Measurements from ENCODE around the gene LIN28A. TPM values are rescaled to one million over a fixed set of nuclear protein-coding genes. Genes with fewer than 3 reads are reported as not detected.
"Not testable (repeated sequence)": the region's sequence is repeated elsewhere in the genome, so short reads cannot be mapped to it uniquely, and the experiment has no call there.

The LIN28A gene
- total RNA-seq, 1 donor, result not detected

DNA sequence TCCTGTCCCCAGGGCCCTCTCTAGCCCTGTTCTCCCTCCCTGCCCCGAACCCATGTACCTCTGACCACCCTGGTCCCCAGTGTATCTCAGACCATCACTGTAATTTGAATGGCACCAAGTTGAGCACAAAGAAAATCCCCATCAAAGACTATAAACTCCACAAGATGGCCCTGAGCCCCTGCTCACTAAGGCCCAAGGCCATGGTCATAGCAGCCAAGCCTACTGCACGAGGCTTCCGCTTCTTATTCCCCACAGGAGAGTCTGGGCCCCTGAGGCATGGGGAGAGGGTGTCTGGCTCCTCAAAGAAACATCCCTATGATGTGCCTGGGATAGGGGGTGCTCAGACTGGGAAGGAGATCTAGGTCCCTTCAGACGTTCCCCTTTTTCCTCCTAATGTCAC, 42.6 kb upstream of the LIN28A start:
- TF ChIP-seq CTCF (IDR thresholded peaks at IDR 0.05; ENCODE audit: insufficient read depth, low read depth, low read length), result no peak
- no peak for DNase-seq (ENCODE audit: low read depth)
- no peak overlapping the region for H3K4me3 ChIP-seq (ENCODE audit: low read depth, low read length)

DNA sequence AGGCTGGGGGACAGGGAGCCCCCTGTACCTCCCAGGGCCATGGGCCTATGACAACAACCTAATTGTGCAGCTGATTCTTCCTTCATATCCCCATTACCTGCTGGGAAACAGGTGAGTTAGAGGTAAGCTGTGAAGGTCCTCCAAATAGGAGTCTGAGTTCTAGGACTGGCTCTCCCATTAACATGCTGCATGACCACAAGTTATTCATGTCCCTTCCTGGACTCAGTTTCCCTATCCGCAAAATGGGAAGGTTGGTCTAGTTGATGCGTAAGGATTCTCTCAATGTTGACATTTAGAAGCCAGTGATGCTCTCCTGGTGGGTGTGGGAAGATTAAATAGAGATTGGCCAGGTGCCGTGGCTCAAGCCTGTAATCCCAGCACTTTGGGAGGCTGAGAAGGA, 42.1 kb upstream of the LIN28A start:
- no peak overlapping the region for H3K4me3 ChIP-seq (ENCODE audit: low read depth, low read length)
- DNase-seq (ENCODE audit: low read depth), result no peak
- TF ChIP-seq CTCF (IDR thresholded peaks at IDR 0.05; ENCODE audit: insufficient read depth, low read depth, low read length), result no peak

GRCh38 chr1:26370591-26371382, 39.8 kb upstream of the LIN28A start:
- DNase-seq (ENCODE audit: low read depth), result no peak
- TF ChIP-seq CTCF (IDR thresholded peaks at IDR 0.05; ENCODE audit: insufficient read depth, low read depth, low read length), result no peak
- H3K4me3 ChIP-seq (ENCODE audit: low read depth, low read length), result no peak overlapping the region

DNA sequence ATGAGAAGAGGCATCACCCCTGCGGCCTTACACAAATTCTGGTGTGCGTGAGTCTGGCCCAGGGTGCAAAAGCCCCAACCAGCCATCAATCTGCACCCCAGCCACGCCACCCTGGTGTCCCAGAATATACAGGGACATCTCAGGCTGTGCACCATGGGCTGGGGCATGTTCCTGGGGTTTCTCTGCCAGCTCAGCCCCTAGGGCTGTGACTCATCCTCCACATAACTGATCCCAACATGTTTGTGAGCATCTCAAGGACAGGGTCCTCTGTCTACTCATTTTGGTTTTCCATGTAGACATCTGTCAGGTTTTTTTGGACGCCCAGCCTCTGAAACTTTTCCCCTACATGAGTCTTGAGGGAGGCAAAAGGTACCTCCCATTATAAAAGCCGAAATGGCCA, 38.6 kb upstream of the LIN28A start:
- H3K4me3 ChIP-seq (ENCODE audit: low read depth, low read length), result no peak overlapping the region
- no peak for TF ChIP-seq CTCF (IDR thresholded peaks at IDR 0.05; ENCODE audit: insufficient read depth, low read depth, low read length)
- DNase-seq (ENCODE audit: low read depth), result no peak

GRCh38 chr1:26372611-26373010, 38.0 kb upstream of the LIN28A start, which contains the start of gene ZNF683:
TSS of gene ZNF683 (minus strand) at chr1:26372750. CDS start at chr1:26368571, 4,179 bp downstream.
- not testable (repeated sequence) for H3K4me3 ChIP-seq (ENCODE audit: low read depth, low read length); DNase-seq (ENCODE audit: low read depth)

DNA sequence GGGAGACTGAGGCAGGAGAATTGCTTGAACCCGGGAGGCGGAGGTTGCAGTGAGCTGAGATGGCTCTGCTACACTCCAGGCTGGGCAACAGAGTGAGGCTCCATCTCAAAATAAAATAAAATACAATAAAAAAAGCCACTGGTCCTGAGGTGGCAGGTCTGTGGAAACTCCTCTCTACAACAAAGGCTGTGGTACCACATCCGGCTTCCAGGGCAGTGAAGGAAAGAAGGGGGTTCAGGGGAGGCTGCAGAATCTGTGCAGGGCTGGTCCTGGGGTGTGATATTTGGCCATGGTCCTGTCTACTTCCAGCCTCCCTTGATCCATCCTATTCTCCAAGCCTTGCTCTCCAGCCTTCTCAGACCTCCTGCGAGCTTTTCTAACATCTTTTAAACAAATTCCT, 37.3 kb upstream of the LIN28A start:
- no peak for TF ChIP-seq CTCF (IDR thresholded peaks at IDR 0.05; ENCODE audit: insufficient read depth, low read depth, low read length)
- no peak overlapping the region for H3K4me3 ChIP-seq (ENCODE audit: low read depth, low read length)
- DNase-seq (ENCODE audit: low read depth), result no peak

GRCh38 chr1:26373789-26374188, 36.8 kb upstream of the LIN28A start:
- TF ChIP-seq CTCF (IDR thresholded peaks at IDR 0.05; ENCODE audit: insufficient read depth, low read depth, low read length), result no peak
- no peak overlapping the region for H3K4me3 ChIP-seq (ENCODE audit: low read depth, low read length)
- DNase-seq (ENCODE audit: low read depth), result no peak

GRCh38 chr1:26374361-26374760, 36.3 kb upstream of the LIN28A start:
- not testable (repeated sequence) for DNase-seq (ENCODE audit: low read depth)

More at GRCh38 chr1:26374361-26374760, 36.3 kb upstream of the LIN28A start:
- H3K4me3 ChIP-seq (ENCODE audit: low read depth, low read length), result not testable (repeated sequence)

All from fibroblast of villous mesenchyme (primary cell).